Measurements from ENCODE around the gene CSHL1. TPM values are rescaled to one million over a fixed set of nuclear protein-coding genes. Genes with fewer than 3 reads are reported as not detected.

The CSHL1 gene
- total RNA-seq, 4 donors from 2014 or later = not detected

- TF ChIP-seq EP300 (IDR thresholded peaks at IDR 0.05) (no peak), POLR2A (IDR thresholded peaks at IDR 0.05) (no peak), CTCF (IDR thresholded peaks at IDR 0.05) (no peak), POLR2AphosphoS5 (IDR thresholded peaks at IDR 0.05) (no peak)
- 67% methylated on average over 19 of the region's 21 CpGs for WGBS
- Histone ChIP-seq H3K4me3 (no peak overlapping the region), H3K4me1 (peaks cover 20% of the 10 kb centered on the region), H3K27me3 (no peaks in the 10 kb centered on the region), H3K36me3 (no peaks in the 10 kb centered on the region), H3K9me3 (no peaks in the 10 kb centered on the region), H3K27ac (no peak overlapping the region)
- no peak for DNase-seq (ENCODE audit: low spot score in 2 of 2)
Measured at GRCh38 chr17:63934183-63935112, 23.4 kb upstream of the CSHL1 start.

- no peaks in the 10 kb centered on the region for H3K36me3 ChIP-seq
- H3K27me3 ChIP-seq = no peaks in the 10 kb centered on the region
- no peak for TF ChIP-seq POLR2AphosphoS5 (IDR thresholded peaks at IDR 0.05)
- TF ChIP-seq EP300 (IDR thresholded peaks at IDR 0.05) = no peak
- no peak for TF ChIP-seq POLR2A (IDR thresholded peaks at IDR 0.05)
- no peak for TF ChIP-seq CTCF (IDR thresholded peaks at IDR 0.05)
- no peak overlapping the region for H3K4me3 ChIP-seq
- no peaks in the 10 kb centered on the region for H3K9me3 ChIP-seq
- 76% methylated on average over 7 of the region's 8 CpGs for WGBS
- DNase-seq (ENCODE audit: low spot score in 2 of 2) = no peak
- H3K27ac ChIP-seq = no peak overlapping the region
- H3K4me1 ChIP-seq = peaks cover 20% of the 10 kb centered on the region
Measured at GRCh38 chr17:63933598-63933997, 22.5 kb upstream of the CSHL1 start.

- Histone ChIP-seq H3K9me3 (no peaks in the 10 kb centered on the region), H3K36me3 (no peaks in the 10 kb centered on the region), H3K27ac (no peak overlapping the region), H3K27me3 (no peaks in the 10 kb centered on the region), H3K4me3 (no peak overlapping the region), H3K4me1 (peaks cover 20% of the 10 kb centered on the region)
- TF ChIP-seq POLR2A (IDR thresholded peaks at IDR 0.05) = no peak
- TF ChIP-seq CTCF (IDR thresholded peaks at IDR 0.05) = no peak
- TF ChIP-seq POLR2AphosphoS5 (IDR thresholded peaks at IDR 0.05) = no peak
- TF ChIP-seq EP300 (IDR thresholded peaks at IDR 0.05) = no peak
- no peak for DNase-seq (ENCODE audit: low spot score in 2 of 2)
- 90% methylated on average over 4 of the region's 4 CpGs for WGBS
Measured at GRCh38 chr17:63932721-63933120, 21.7 kb upstream of the CSHL1 start.

- Histone ChIP-seq H3K4me3 (peak within 1 kb of the TSS; percentile 8), H3K36me3 (no peaks in the 10 kb centered on the region), H3K9me3 (no peaks in the 10 kb centered on the region), H3K27ac (peak within 1 kb of the TSS; percentile 34), H3K4me1 (peaks cover 20% of the 10 kb centered on the region), H3K27me3 (no peaks in the 10 kb centered on the region)
- TF ChIP-seq CTCF (IDR thresholded peaks at IDR 0.05) (no peak), EP300 (IDR thresholded peaks at IDR 0.05) (no peak), POLR2AphosphoS5 (IDR thresholded peaks at IDR 0.05) (no peak), POLR2A (IDR thresholded peaks at IDR 0.05) (no peak)
- no peak for DNase-seq (ENCODE audit: low spot score in 2 of 2)
- 78% methylated on average over 13 of the region's 19 CpGs for WGBS
Measured at GRCh38 chr17:63931981-63932561, 21.0 kb upstream of the CSHL1 start, which contains the start of gene CD79B. TSS of gene CD79B (minus strand) at chr17:63932331. CDS start at chr17:63932261, 70 bp downstream.

- 77% methylated on average over 9 of the region's 16 CpGs for WGBS
- peak overlapping the region; percentile 34 for H3K27ac ChIP-seq
- peak; percentile 80 to 86 for DNase-seq (ENCODE audit: low spot score in 2 of 2)
Measured at GRCh38 chr17:63930951-63931575, 20.0 kb upstream of the CSHL1 start.

More at GRCh38 chr17:63930951-63931575, 20.0 kb upstream of the CSHL1 start:
- no peaks in the 10 kb centered on the region for H3K27me3 ChIP-seq
- no peaks in the 10 kb centered on the region for H3K9me3 ChIP-seq
- peaks cover 20% of the 10 kb centered on the region for H3K4me1 ChIP-seq
- no peaks in the 10 kb centered on the region for H3K36me3 ChIP-seq
- TF ChIP-seq POLR2AphosphoS5 (IDR thresholded peaks at IDR 0.05) (no peak), CTCF (IDR thresholded peaks at IDR 0.05) (no peak), POLR2A (IDR thresholded peaks at IDR 0.05) (no peak), EP300 (IDR thresholded peaks at IDR 0.05) (no peak)
- H3K4me3 ChIP-seq = peak overlapping the region; percentile 8

Measured in suprapubic skin (tissue), 4 donors.